GM12878 (cell line): Measurements from ENCODE around the gene FNDC3B. TPM values are rescaled to one million over a fixed set of nuclear protein-coding genes. Genes with fewer than 3 reads are reported as not detected.

Experiments
- ATAC-seq: fragments of 200-7000 bp; cut with Tn5 transposase; 3 replicates; pipeline ENCODE4 v1.9.1; 2020; ENCODE audit warnings: mild to moderate bottlenecking, moderate library complexity
- BruUV-seq: library from RNA; stranded (reverse); fragments of 400-500 nt; replicated peaks from 2 replicates; lab custom pipeline; 2021; lab: Mats Ljungman, UMichigan
- CTCF ChIA-PET: fragments of 300-600 bp; sonication (Branson Sonifier 250); formaldehyde crosslinking; extraction: SDS; loops from one replicate; lab custom pipeline; 2021; ENCODE audit warnings: inconsistent platforms; lab: Yijun Ruan, JAX
- POLR2A ChIA-PET: fragments of 350-600 bp; formaldehyde crosslinking; extraction: SDS; loops from one replicate; lab custom pipeline; 2021; ENCODE audit warnings: inconsistent platforms; lab: Charles Lee
- RAD21 ChIA-PET: fragments of 300-600 bp; sonication (Branson Sonifier 250); formaldehyde crosslinking; loops from one replicate; lab custom pipeline; 2023; ENCODE audit warnings: antibody characterized with exemption; ENCODE audit not compliant: unreplicated experiment; lab: Charles Lee
- SMC1A ChIA-PET: fragments of 300-600 bp; sonication (Branson Sonifier 250); formaldehyde crosslinking; loops from one replicate; lab custom pipeline; 2023; ENCODE audit not compliant: unreplicated experiment, uncharacterized antibody; lab: Charles Lee
- DNase-seq: peaks from one replicate; pipeline ENCODE4 v3.0.0-alpha.2; 2011; ENCODE audit warnings: low read depth, low spot score
- FAIRE-seq: peaks from 3 replicates; lab custom pipeline; 2011; peaks lifted over from hg19 to GRCh38; lab: Jason Lieb, UNC
- H2AFZ ChIP-seq: 2 replicates; pipeline ENCODE4 v1.6.0; 2011; ENCODE audit warnings: low read depth, low read length, control low read depth; ENCODE audit not compliant: control insufficient read depth
- H3K27ac ChIP-seq: 2 replicates; pipeline ENCODE4 v1.5.1; 2011; ENCODE audit warnings: control low read depth; ENCODE audit not compliant: control insufficient read depth, insufficient read depth
- H3K27me3 ChIP-seq, 2 experiments: replicated peaks in 1 of 2; 2 replicates each; pipeline versions ENCODE4 v1.6.0 to v1.6.1; 2011; ENCODE audit warnings: low read length in 1 of 2; ENCODE audit not compliant: control insufficient read depth in 2 of 2, insufficient read depth in 2 of 2
- H3K36me3 ChIP-seq, 2 experiments: 2 replicates each; pipeline ENCODE4 v1.5.1; 2011; ENCODE audit warnings: low read length in 1 of 2; ENCODE audit not compliant: control insufficient read depth in 2 of 2, insufficient read depth in 2 of 2
- H3K4me1 ChIP-seq: 2 replicates; pipeline ENCODE4 v1.6.1; 2011; ENCODE audit warnings: mild to moderate bottlenecking, low read length, moderate library complexity, mixed read lengths; ENCODE audit not compliant: control insufficient read depth, insufficient read depth
- H3K4me2 ChIP-seq: 2 replicates; pipeline ENCODE4 v1.6.0; 2011; ENCODE audit warnings: control low read depth; ENCODE audit not compliant: control insufficient read depth, insufficient read depth
- H3K4me3 ChIP-seq: fragments of 200-600 bp; sonication (generic); 2 replicates; pipeline ENCODE4 v1.5.1; 2016
- H3K79me2 ChIP-seq: 2 replicates; pipeline ENCODE4 v1.6.0; 2011; ENCODE audit warnings: low read length; ENCODE audit not compliant: control insufficient read depth, insufficient read depth
- H3K9ac ChIP-seq: 2 replicates; pipeline ENCODE4 v1.8.0; 2011; ENCODE audit warnings: low read length, control low read depth, mixed read lengths; ENCODE audit not compliant: control insufficient read depth, insufficient read depth
- H3K9me3 ChIP-seq: replicated peaks from 3 replicates; pipeline ENCODE4 v1.5.1; 2011; ENCODE audit warnings: mild to moderate bottlenecking, low read length; ENCODE audit not compliant: control insufficient read depth, insufficient read depth
- H4K20me1 ChIP-seq: 2 replicates; pipeline ENCODE4 v1.6.0; 2011; ENCODE audit not compliant: control insufficient read depth, insufficient read depth
- BMI1 ChIP-seq: fragments of 450-650 bp; IDR thresholded peaks from 2 replicates; pipeline ENCODE4 v1.6.1; 2016; ENCODE audit warnings: mild to moderate bottlenecking, moderate library complexity, borderline replicate concordance
- CBFB ChIP-seq: IDR thresholded peaks from 2 replicates; pipeline ENCODE4 v1.6.1; 2016; ENCODE audit warnings: antibody characterized with exemption, low read depth
- CHD4 ChIP-seq: fragments of 200-600 bp; sonication (generic); IDR thresholded peaks from 2 replicates; pipeline ENCODE4 v1.6.1; 2016; ENCODE audit warnings: mild to moderate bottlenecking
- HDGF ChIP-seq: fragments of 450-650 bp; IDR thresholded peaks from 2 replicates; pipeline ENCODE4 v1.6.1; 2016; ENCODE audit warnings: antibody characterized with exemption
- JUNB ChIP-seq: IDR thresholded peaks from 2 replicates; pipeline ENCODE4 v1.6.1; 2016; ENCODE audit warnings: antibody characterized with exemption, mild to moderate bottlenecking
- LARP7 ChIP-seq: fragments of 450-650 bp; IDR thresholded peaks from 2 replicates; pipeline ENCODE4 v1.6.1; 2017; ENCODE audit warnings: mild to moderate bottlenecking
- MTA2 ChIP-seq: fragments of 450-650 bp; IDR thresholded peaks from 2 replicates; pipeline ENCODE4 v1.6.1; 2016; ENCODE audit warnings: low read depth, mild to moderate bottlenecking, moderate library complexity
- MYC ChIP-seq: IDR thresholded peaks from 2 replicates; pipeline ENCODE4 v1.6.1; 2011; ENCODE audit warnings: mild to moderate bottlenecking, low read length, moderate library complexity, inconsistent platforms; ENCODE audit not compliant: insufficient read depth, insufficient replicate concordance, insufficient read length, severe bottlenecking
- NR2C2 ChIP-seq: IDR thresholded peaks from 2 replicates; pipeline ENCODE4 v1.6.1; 2011; ENCODE audit warnings: borderline replicate concordance, low read depth; ENCODE audit not compliant: control insufficient read depth, insufficient read length
- SMARCA5 ChIP-seq: fragments of 450-650 bp; IDR thresholded peaks from 2 replicates; pipeline ENCODE4 v1.6.1; 2017; ENCODE audit warnings: mild to moderate bottlenecking
- SREBF1 ChIP-seq: IDR thresholded peaks from 2 replicates; pipeline ENCODE4 v1.6.1; 2012; ENCODE audit warnings: mild to moderate bottlenecking, low read length
- TBL1XR1 ChIP-seq: IDR thresholded peaks from 2 replicates; pipeline ENCODE4 v1.6.1; 2012; ENCODE audit warnings: low read depth, low read length, improper control_type of control experiment
- TCF3 ChIP-seq: IDR thresholded peaks from 2 replicates; pipeline ENCODE4 v1.6.1; 2012; ENCODE audit warnings: low read depth, mild to moderate bottlenecking, low read length, borderline replicate concordance; ENCODE audit not compliant: insufficient read depth
- ZNF622 ChIP-seq: fragments of 450-650 bp; IDR thresholded peaks from 2 replicates; pipeline ENCODE4 v1.6.1; 2017; ENCODE audit warnings: mild to moderate bottlenecking, inconsistent platforms
- WGBS: methylation state at CpG from one replicate; pipeline ENCODE4 v1.1.6; 2016; ENCODE audit warnings: low lambda C conversion rate; ENCODE audit not compliant: insufficient replicate concordance, insufficient coverage; ENCODE audit errors: missing lambda C conversion rate; 5-methylcytosine and 5-hydroxymethylcytosine counted together
- in situ Hi-C: fragments of 300-500 bp; cut with MboI; formaldehyde crosslinking; loops from 9 replicates; pipeline ENCODE4 v1.14.3; 2018; ENCODE audit warnings: mixed read lengths
- intact Hi-C: fragments of 100-400 bp; cut with micrococcal nuclease; formaldehyde crosslinking; loops from one replicate; pipeline ENCODE4 v1.14.2; 2022; ENCODE audit not compliant: unreplicated experiment
- polyA plus RNA-seq, 11 experiments: library from polyadenylated mRNA; depleted of rRNA in 4 of 11; unstranded in 6 of 11; stranded (reverse) in 5 of 11; fragments of >200 nt; fragmentation: Nextera tagmentation in 4 of 11; fragmentation: Illumina TruSeq in 1 of 11; extraction: Ambion mirVana in 4 of 11; extraction: Trizol in 1 of 11; gene quantifications; 1 replicate in 1 of 11; 2 replicates in 10 of 11; pipeline versions ENCODE4 v1.2.1 to v1.2.3, GENCODE V29; 2011 to 2016; ENCODE audit warnings: inconsistent platforms in 2 of 11, missing spikeins in 2 of 11, low read depth in 1 of 11
- total RNA-seq, 4 experiments: library from RNA; depleted of rRNA in 3 of 4; stranded (reverse); fragments of >200 nt in 3 of 4; fragmentation: Illumina TruSeq in 1 of 4; extraction: Trizol in 1 of 4; gene quantifications; 2 replicates each; pipeline versions ENCODE4 v1.2.1 to v1.2.3, GENCODE V29; 2013 to 2021
- TF ChIP-seq, protein P1 (sequence below): IDR thresholded peaks from 2 replicates; pipeline ENCODE4 v1.6.1; 2012; ENCODE audit warnings: low read depth, low read length, improper control_type of control experiment
- TF ChIP-seq, protein P2 (sequence below): IDR thresholded peaks from 2 replicates; pipeline ENCODE4 v1.6.1; 2011; ENCODE audit warnings: low read depth, mild to moderate bottlenecking, low read length, moderate library complexity, borderline replicate concordance; ENCODE audit errors: extremely low read depth

The FNDC3B gene
- total and polyA plus RNA-seq, 10 of the 15 experiments (the other 5 are each of a cell fraction or from before 2014, with no cell fraction given), result 7.9 to 35.0 (median 18.5) TPM

DNA sequence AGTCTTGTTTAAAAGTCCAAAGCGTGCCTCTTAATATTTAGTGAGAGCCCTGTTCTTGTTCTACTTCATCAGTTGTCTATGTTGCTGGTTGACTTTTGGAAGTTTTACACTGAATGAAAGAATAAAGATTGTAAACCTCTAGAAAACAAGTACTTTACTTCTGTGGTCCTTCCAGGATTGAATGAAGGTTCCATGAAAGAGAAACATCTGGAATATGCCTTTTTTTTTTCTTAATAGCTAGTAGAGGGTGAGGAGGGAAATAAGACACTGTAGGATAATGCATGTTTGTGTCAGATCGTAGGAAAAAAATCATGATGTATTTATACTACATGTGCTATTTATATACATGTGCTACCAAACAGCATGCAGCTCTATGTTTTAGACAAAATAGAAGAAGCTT, 205.9 kb downstream of the FNDC3B start:
- intact Hi-C loops, result no loop called here
- no TSS peak for BruUV-seq

More for the DNA sequence above, 205.9 kb downstream of the FNDC3B start:
- 80% methylated on average over 2 of the region's 2 CpGs for whole genome bisulfite sequencing
- TF ChIP-seq TBL1XR1, result no peak
- TF ChIP-seq, protein P1, sequence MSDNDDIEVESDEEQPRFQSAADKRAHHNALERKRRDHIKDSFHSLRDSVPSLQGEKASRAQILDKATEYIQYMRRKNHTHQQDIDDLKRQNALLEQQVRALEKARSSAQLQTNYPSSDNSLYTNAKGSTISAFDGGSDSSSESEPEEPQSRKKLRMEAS, result no peak
- TF ChIP-seq LARP7, result no peak
- TF ChIP-seq SMARCA5, result no peak
- no peak for TF ChIP-seq SREBF1
- no peak for TF ChIP-seq JUNB
- TF ChIP-seq MYC, result no peak
- no peak for TF ChIP-seq NR2C2
- TF ChIP-seq, protein P2, sequence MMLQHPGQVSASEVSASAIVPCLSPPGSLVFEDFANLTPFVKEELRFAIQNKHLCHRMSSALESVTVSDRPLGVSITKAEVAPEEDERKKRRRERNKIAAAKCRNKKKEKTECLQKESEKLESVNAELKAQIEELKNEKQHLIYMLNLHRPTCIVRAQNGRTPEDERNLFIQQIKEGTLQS, result no peak
- no peak for TF ChIP-seq CHD4
- TF ChIP-seq MTA2, result no peak
- no peak for TF ChIP-seq HDGF
- TF ChIP-seq TCF3, result no peak
- TF ChIP-seq BMI1, result no peak
- no peak for TF ChIP-seq ZNF622
- TF ChIP-seq CBFB, result no peak
- ATAC-seq (no peak), FAIRE-seq (no peak), DNase-seq (no peak)
- ChIA-PET SMC1A (interaction anchor here (1.2 to 2.0 kb wide), 5 partner anchors 9 to 138 kb away, joined by 3 to 15 read pairs (median 4); no protein-coding TSS in a partner anchor), RAD21 (interaction anchor here (1.1 kb wide), 1 partner anchor 87 kb away, joined by 3 read pairs; no protein-coding TSS in a partner anchor), POLR2A (interaction anchor here (0.5 to 0.6 kb wide), 2 partner anchors 18 to 77 kb away, joined by 3 to 4 read pairs; no protein-coding TSS in a partner anchor), CTCF (interaction anchor here (0.7 to 1.6 kb wide), 7 partner anchors 9 to 108 kb away, joined by 3 to 4 read pairs (median 3); no protein-coding TSS in a partner anchor)
- Histone ChIP-seq H3K9ac (no peak overlapping the region), H2AFZ (no peak overlapping the region), H3K79me2 (no peaks in the 10 kb centered on the region), H3K4me1 (no peaks in the 10 kb centered on the region), H4K20me1 (no peaks in the 10 kb centered on the region), H3K27ac (no peak overlapping the region), H3K4me2 (no peak overlapping the region), H3K36me3 (peaks cover 5 to 8% of the 10 kb centered on the region in 2 experiments), H3K27me3 (no peaks in the 10 kb centered on the region), H3K4me3 (no peak overlapping the region), H3K9me3 (peaks cover 15% of the 10 kb centered on the region)
- in situ Hi-C loops, result no loop called here
